ENCODE data around the gene LPP. TPM values are rescaled to one million over a fixed set of nuclear protein-coding genes. Genes with fewer than 3 reads are reported as not detected.

Gene LPP
- total and polyA plus RNA-seq, 10 of the 15 experiments (the other 5 are each of a cell fraction or from before 2014, with no cell fraction given), result under 0.01 to 0.62 (median 0.03) TPM

- ATAC-seq (no peak), FAIRE-seq (no peak), DNase-seq (ENCODE audit: low read depth, low spot score) (no peak)
- POLR2A ChIA-PET, result no interaction called here
- Histone ChIP-seq H3K27ac (ENCODE audit: control insufficient read depth, insufficient read depth) (no peak overlapping the region), H3K4me1 (ENCODE audit: control insufficient read depth, insufficient read depth, low read length) (no peaks in the 10 kb centered on the region), H3K79me2 (ENCODE audit: control insufficient read depth, insufficient read depth, low read length) (no peaks in the 10 kb centered on the region), H3K27me3 (replicated peaks in 1 of 2; ENCODE audit: control insufficient read depth in 2 of 2, insufficient read depth in 2 of 2, low read length in 1 of 2) (no peaks in the 10 kb centered on the region; a peak in 1 of 4 replicates), H3K36me3 (ENCODE audit: control insufficient read depth in 2 of 2, insufficient read depth in 2 of 2, low read length in 1 of 2) (no peaks in the 10 kb centered on the region), H3K9ac (ENCODE audit: control insufficient read depth, insufficient read depth, low read length) (no peak overlapping the region), H4K20me1 (ENCODE audit: control insufficient read depth, insufficient read depth) (no peaks in the 10 kb centered on the region), H3K9me3 (replicated peaks; ENCODE audit: control insufficient read depth, insufficient read depth, low read length) (no peaks in the 10 kb centered on the region), H2AFZ (ENCODE audit: control insufficient read depth, low read depth, low read length) (no peak overlapping the region), H3K4me2 (ENCODE audit: control insufficient read depth, insufficient read depth) (no peak overlapping the region), H3K4me3 (no peak overlapping the region)
- no TSS peak for BruUV-seq (replicated peaks)
- in situ Hi-C loops (cut with MboI), result no loop called here
- SMC1A ChIA-PET (ENCODE audit: uncharacterized antibody, unreplicated experiment), result no interaction called here
- RAD21 ChIA-PET (ENCODE audit: unreplicated experiment), result no interaction called here
- intact Hi-C loops (cut with micrococcal nuclease; ENCODE audit: unreplicated experiment), result no loop called here
- CTCF ChIA-PET, result no interaction called here
- no peak for TF ChIP-seq HCFC1 (IDR thresholded peaks at IDR 0.05; ENCODE audit: low read length)
- TF ChIP-seq MAX (IDR thresholded peaks at IDR 0.05; ENCODE audit: low read depth, low read length), result no peak
- TF ChIP-seq, protein P1, sequence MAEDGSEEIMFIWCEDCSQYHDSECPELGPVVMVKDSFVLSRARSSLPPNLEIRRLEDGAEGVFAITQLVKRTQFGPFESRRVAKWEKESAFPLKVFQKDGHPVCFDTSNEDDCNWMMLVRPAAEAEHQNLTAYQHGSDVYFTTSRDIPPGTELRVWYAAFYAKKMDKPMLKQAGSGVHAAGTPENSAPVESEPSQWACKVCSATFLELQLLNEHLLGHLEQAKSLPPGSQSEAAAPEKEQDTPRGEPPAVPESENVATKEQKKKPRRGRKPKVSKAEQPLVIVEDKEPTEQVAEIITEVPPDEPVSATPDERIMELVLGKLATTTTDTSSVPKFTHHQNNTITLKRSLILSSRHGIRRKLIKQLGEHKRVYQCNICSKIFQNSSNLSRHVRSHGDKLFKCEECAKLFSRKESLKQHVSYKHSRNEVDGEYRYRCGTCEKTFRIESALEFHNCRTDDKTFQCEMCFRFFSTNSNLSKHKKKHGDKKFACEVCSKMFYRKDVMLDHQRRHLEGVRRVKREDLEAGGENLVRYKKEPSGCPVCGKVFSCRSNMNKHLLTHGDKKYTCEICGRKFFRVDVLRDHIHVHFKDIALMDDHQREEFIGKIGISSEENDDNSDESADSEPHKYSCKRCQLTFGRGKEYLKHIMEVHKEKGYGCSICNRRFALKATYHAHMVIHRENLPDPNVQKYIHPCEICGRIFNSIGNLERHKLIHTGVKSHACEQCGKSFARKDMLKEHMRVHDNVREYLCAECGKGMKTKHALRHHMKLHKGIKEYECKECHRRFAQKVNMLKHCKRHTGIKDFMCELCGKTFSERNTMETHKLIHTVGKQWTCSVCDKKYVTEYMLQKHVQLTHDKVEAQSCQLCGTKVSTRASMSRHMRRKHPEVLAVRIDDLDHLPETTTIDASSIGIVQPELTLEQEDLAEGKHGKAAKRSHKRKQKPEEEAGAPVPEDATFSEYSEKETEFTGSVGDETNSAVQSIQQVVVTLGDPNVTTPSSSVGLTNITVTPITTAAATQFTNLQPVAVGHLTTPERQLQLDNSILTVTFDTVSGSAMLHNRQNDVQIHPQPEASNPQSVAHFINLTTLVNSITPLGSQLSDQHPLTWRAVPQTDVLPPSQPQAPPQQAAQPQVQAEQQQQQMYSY (CRISPR knock-in tag; IDR thresholded peaks at IDR 0.05), result no peak
- no peak for TF ChIP-seq ZBTB40 (IDR thresholded peaks at IDR 0.05; ENCODE audit: borderline replicate concordance)
- TF ChIP-seq DPF2 (IDR thresholded peaks at IDR 0.05), result no peak
- no peak for TF ChIP-seq ZNF384 (IDR thresholded peaks at IDR 0.05; ENCODE audit: borderline replicate concordance, low read depth, low read length)
- no peak for TF ChIP-seq GABPA (IDR thresholded peaks at IDR 0.05; ENCODE audit: low read depth)
- TF ChIP-seq POLR2AphosphoS5 (IDR thresholded peaks at IDR 0.05; ENCODE audit: low read length), result no peak
- TF ChIP-seq CBX3 (IDR thresholded peaks at IDR 0.05; ENCODE audit: borderline replicate concordance, low read depth), result no peak
- no peak for TF ChIP-seq HDAC2 (IDR thresholded peaks at IDR 0.05)
- TF ChIP-seq, protein P2, sequence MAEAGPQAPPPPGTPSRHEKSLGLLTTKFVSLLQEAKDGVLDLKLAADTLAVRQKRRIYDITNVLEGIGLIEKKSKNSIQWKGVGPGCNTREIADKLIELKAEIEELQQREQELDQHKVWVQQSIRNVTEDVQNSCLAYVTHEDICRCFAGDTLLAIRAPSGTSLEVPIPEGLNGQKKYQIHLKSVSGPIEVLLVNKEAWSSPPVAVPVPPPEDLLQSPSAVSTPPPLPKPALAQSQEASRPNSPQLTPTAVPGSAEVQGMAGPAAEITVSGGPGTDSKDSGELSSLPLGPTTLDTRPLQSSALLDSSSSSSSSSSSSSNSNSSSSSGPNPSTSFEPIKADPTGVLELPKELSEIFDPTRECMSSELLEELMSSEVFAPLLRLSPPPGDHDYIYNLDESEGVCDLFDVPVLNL (IDR thresholded peaks at IDR 0.05; ENCODE audit: low read depth, low read length), result no peak
- 32% methylated on average over 4 of the region's 4 CpGs for WGBS (ENCODE audit: insufficient coverage, insufficient replicate concordance, low lambda C conversion rate, missing lambda C conversion rate)
These were observed 133.4 kb downstream of the LPP start for GRCh38 chr3:188287339-188287738.

All from GM12878 (cell line).